Gastroesophageal sphincter (tissue), 3 donors: ENCODE results near the gene GABRG3.

Experiments used
- CTCF ChIP-seq, 4 experiments: fragments of 200-600 bp in 2 of 4; fragments of 450-650 bp in 2 of 4; sonication (generic) in 1 of 4; IDR thresholded peaks; one replicate each; pipeline ENCODE4 v1.5.1; 2017 to 2019; ENCODE audit warnings: antibody characterized with exemption in 4 of 4, mild to moderate bottlenecking in 2 of 4, moderate library complexity in 2 of 4
- EP300 ChIP-seq: sonication (generic); formaldehyde crosslinking; IDR thresholded peaks from one replicate; pipeline ENCODE4 v1.6.1; 2017; ENCODE audit warnings: antibody characterized with exemption, mild to moderate bottlenecking
- POLR2A ChIP-seq, 2 donors: fragments of 450-650 bp; IDR thresholded peaks; one replicate each; pipeline ENCODE4 v1.6.1; 2017; ENCODE audit warnings: antibody characterized with exemption in 2 of 2, mild to moderate bottlenecking in 2 of 2, moderate library complexity in 1 of 2
- POLR2AphosphoS5 ChIP-seq: sonication (generic); formaldehyde crosslinking; IDR thresholded peaks from one replicate; pipeline ENCODE4 v1.6.1; 2017; ENCODE audit warnings: antibody characterized with exemption

DNA sequence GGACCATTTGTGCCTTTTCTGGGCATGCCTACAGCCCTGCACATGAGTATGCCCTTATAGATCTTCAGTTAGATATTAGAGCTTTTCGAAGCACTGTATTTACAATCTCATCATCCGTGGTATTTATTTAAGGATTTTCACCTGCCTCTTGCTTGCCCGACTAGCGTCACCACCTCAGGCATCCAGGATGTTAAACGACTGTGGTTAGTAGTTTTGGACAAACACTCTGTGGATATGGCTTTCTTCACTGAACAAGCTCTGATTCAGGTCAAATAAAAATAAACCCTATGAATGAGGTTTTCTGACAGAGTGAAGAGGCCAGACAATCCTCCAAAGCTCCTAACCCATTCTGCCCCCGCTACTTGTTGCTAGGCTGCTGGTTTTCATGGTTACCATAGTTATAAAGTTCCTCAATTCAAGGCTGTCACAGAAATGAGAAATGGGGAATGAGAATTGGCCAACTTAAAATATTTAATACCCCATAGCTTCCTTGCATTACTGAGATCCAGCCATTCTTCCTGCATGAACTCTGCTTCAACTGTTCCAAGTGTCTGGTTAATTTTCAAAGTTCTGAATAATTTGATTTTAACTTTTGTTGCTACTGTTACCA is 440.1 kb downstream of the GABRG3 start:
- TF ChIP-seq EP300 (no peak), CTCF (IDR thresholded peaks at IDR 0.05) (no peak), POLR2A (IDR thresholded peaks at IDR 0.05) (no peak), POLR2AphosphoS5 (no peak)
